HCT116 (cell line): ENCODE data around the gene FES. TPM values are rescaled to one million over a fixed set of nuclear protein-coding genes. Genes with fewer than 3 reads are reported as not detected.

Source experiments
- ATAC-seq: fragments of 200-7000 bp; cut with Tn5 transposase; 2 replicates; pipeline ENCODE4 v1.9.1; 2020; ENCODE audit warnings: mild to moderate bottlenecking, moderate library complexity
- BruUV-seq: library from RNA; stranded (reverse); fragments of 400-500 nt; replicated peaks from 2 replicates; lab custom pipeline; 2021; lab: Mats Ljungman, UMichigan
- CTCF ChIA-PET: fragments of 300-600 bp; sonication (Branson Sonifier 250); formaldehyde crosslinking; loops from one replicate; lab custom pipeline; 2021; ENCODE audit warnings: antibody characterized with exemption; lab: Charles Lee
- POLR2A ChIA-PET: fragments of 300-600, 350-600 bp; sonication (Branson Sonifier 250); formaldehyde crosslinking; loops from one replicate; lab custom pipeline; 2021; ENCODE audit warnings: antibody characterized with exemption; lab: Charles Lee
- RAD21 ChIA-PET, 2 experiments: fragments of 300-600 bp; sonication (Branson Sonifier 250); formaldehyde crosslinking; loops; one replicate each; lab custom pipeline; 2023; ENCODE audit warnings: low total read pairs in 2 of 2; ENCODE audit not compliant: uncharacterized antibody in 2 of 2, unreplicated experiment in 2 of 2, low non-redundant PET in 1 of 2; lab: Charles Lee
- DNase-seq: peaks from one replicate; pipeline ENCODE4 v3.0.0-alpha.2; 2010; ENCODE audit warnings: low read depth, low spot score
- H2AFZ ChIP-seq: fragments of 200-600 bp; shearing (Covaris generic), sonication (generic); 2 replicates; pipeline ENCODE4 v1.6.1; 2017; ENCODE audit warnings: low read depth, mixed run types, mixed read lengths, antibody characterized with exemption, low read length; ENCODE audit not compliant: poor library complexity, severe bottlenecking
- H3K27ac ChIP-seq: 2 replicates; pipeline ENCODE4 v1.5.1; 2012; ENCODE audit warnings: low read depth, low read length
- H3K27me3 ChIP-seq: fragments of 200-600 bp; sonication (generic); 2 replicates; pipeline ENCODE4 v1.6.1; 2016; ENCODE audit warnings: mixed run types, low read length, mixed read lengths; ENCODE audit not compliant: insufficient read depth
- H3K36me3 ChIP-seq, 2 experiments: fragments of 200-500 bp in 1 of 2; fragments of 200-600 bp in 1 of 2; sonication (Bioruptor generic) in 1 of 2; sonication (generic) in 1 of 2; 2 replicates each; pipeline versions ENCODE4 v1.5.1 to v1.6.1; 2014 to 2016; ENCODE audit warnings: low read length in 2 of 2, inconsistent platforms in 1 of 2, mixed read lengths in 1 of 2, mixed run types in 1 of 2; ENCODE audit not compliant: insufficient read depth in 2 of 2, control insufficient read depth in 1 of 2
- H3K4me1 ChIP-seq, 2 experiments: fragments of 200-600 bp in 1 of 2; sonication (generic) in 1 of 2; 2 replicates each; pipeline versions ENCODE4 v1.5.1 to v1.6.1; 2012 to 2017; ENCODE audit warnings: low read length in 2 of 2, inconsistent platforms in 1 of 2, mild to moderate bottlenecking in 1 of 2, mixed read lengths in 1 of 2, mixed run types in 1 of 2, moderate library complexity in 1 of 2; ENCODE audit not compliant: insufficient read depth in 2 of 2, control insufficient read depth in 1 of 2
- H3K4me2 ChIP-seq: fragments of 200-600 bp; sonication (generic); 2 replicates; pipeline ENCODE4 v1.6.1; 2017; ENCODE audit warnings: mixed run types, low read length, mixed read lengths
- H3K4me3 ChIP-seq, 2 experiments: fragments of 200-600 bp in 1 of 2; sonication (generic) in 1 of 2; replicated peaks in 1 of 2; 2 replicates each; pipeline ENCODE4 v1.5.1; 2011 to 2016; ENCODE audit warnings: low read length in 2 of 2, control low read depth in 1 of 2, low read depth in 1 of 2, mild to moderate bottlenecking in 1 of 2, mixed read lengths in 1 of 2, mixed run types in 1 of 2
- H3K79me2 ChIP-seq: fragments of 200-600 bp; sonication (generic); 2 replicates; pipeline ENCODE4 v1.6.1; 2017; ENCODE audit warnings: mild to moderate bottlenecking, mixed run types, low read length, moderate library complexity, mixed read lengths; ENCODE audit not compliant: insufficient read depth
- H3K9ac ChIP-seq: fragments of 200-600 bp; sonication (generic); 2 replicates; pipeline ENCODE4 v1.6.1; 2016; ENCODE audit warnings: low read length, mixed read lengths
- H3K9me2 ChIP-seq: fragments of 200-600 bp; sonication (generic), shearing (Covaris generic); 2 replicates; pipeline ENCODE4 v1.6.1; 2017; ENCODE audit warnings: mixed run types, mild to moderate bottlenecking, moderate library complexity; ENCODE audit not compliant: insufficient read depth
- H3K9me3 ChIP-seq, 2 experiments: fragments of 200-500 bp in 1 of 2; fragments of 200-600 bp in 1 of 2; sonication (Bioruptor generic) in 1 of 2; sonication (generic) in 1 of 2; 2 replicates each; pipeline ENCODE4 v1.6.1; 2014 to 2017; ENCODE audit warnings: low read length in 2 of 2, mixed read lengths in 2 of 2, inconsistent platforms in 1 of 2, low read depth in 1 of 2, mild to moderate bottlenecking in 1 of 2, mixed run types in 1 of 2, moderate library complexity in 1 of 2; ENCODE audit not compliant: control insufficient read depth in 1 of 2, insufficient read depth in 1 of 2
- H4K20me1 ChIP-seq: fragments of 200-600 bp; sonication (generic), shearing (Covaris generic); 2 replicates; pipeline ENCODE4 v1.6.1; 2017; ENCODE audit warnings: mixed run types, mild to moderate bottlenecking, moderate library complexity; ENCODE audit not compliant: insufficient read depth
- CBX3 ChIP-seq: IDR thresholded peaks from 2 replicates; pipeline ENCODE4 v1.6.1; 2012; ENCODE audit warnings: low read depth
- CTCF ChIP-seq, 3 experiments: fragments of 200-600 bp in 1 of 3; sonication (generic) in 1 of 3; IDR thresholded peaks in 2 of 3; conservative IDR thresholded peaks in 1 of 3; 2 replicates each; pipeline ENCODE4 v1.5.1; 2012 to 2017; ENCODE audit warnings: low read depth in 2 of 3, low read length in 2 of 3, antibody characterized with exemption in 1 of 3, borderline replicate concordance in 1 of 3, control low read depth in 1 of 3, mild to moderate bottlenecking in 1 of 3, mixed read lengths in 1 of 3, mixed run types in 1 of 3, moderate library complexity in 1 of 3; ENCODE audit not compliant: insufficient read depth in 1 of 3
- EGR1 ChIP-seq: IDR thresholded peaks from 2 replicates; pipeline ENCODE4 v1.6.1; 2012; ENCODE audit warnings: low read depth
- EZH2 ChIP-seq: fragments of 200-600 bp; sonication (generic); IDR thresholded peaks from 2 replicates; pipeline ENCODE4 v1.6.1; 2017; ENCODE audit warnings: antibody characterized with exemption, mixed run types
- EZH2phosphoT487 ChIP-seq: fragments of 200-600 bp; IDR thresholded peaks from 2 replicates; pipeline ENCODE4 v1.6.1; 2018; ENCODE audit warnings: antibody characterized with exemption, borderline replicate concordance
- FOSL1 ChIP-seq: IDR thresholded peaks from 2 replicates; pipeline ENCODE4 v1.6.1; 2012; ENCODE audit warnings: low read depth
- JUND ChIP-seq: IDR thresholded peaks from 2 replicates; pipeline ENCODE4 v1.6.1; 2012
- MAX ChIP-seq: IDR thresholded peaks from 2 replicates; pipeline ENCODE4 v1.6.1; 2012
- RAD21 ChIP-seq: IDR thresholded peaks from 2 replicates; pipeline ENCODE4 v1.6.1; 2012; ENCODE audit warnings: low read depth, mild to moderate bottlenecking
- REST ChIP-seq: IDR thresholded peaks from 2 replicates; pipeline ENCODE4 v1.6.1; 2012; ENCODE audit warnings: low read depth
- SIN3A ChIP-seq: IDR thresholded peaks from 2 replicates; pipeline ENCODE4 v1.6.1; 2012; ENCODE audit warnings: low read depth
- SP1 ChIP-seq: IDR thresholded peaks from 2 replicates; pipeline ENCODE4 v1.6.1; 2012; ENCODE audit warnings: low read depth
- SRF ChIP-seq: IDR thresholded peaks from 2 replicates; pipeline ENCODE4 v1.6.1; 2012; ENCODE audit warnings: low read depth
- TCF7L2 ChIP-seq: IDR thresholded peaks from 2 replicates; pipeline ENCODE4 v1.7.0; 2011; ENCODE audit warnings: borderline replicate concordance, inconsistent platforms; ENCODE audit not compliant: insufficient read depth, insufficient read length; ENCODE audit errors: extremely low read depth
- YY1 ChIP-seq: IDR thresholded peaks from 2 replicates; pipeline ENCODE4 v1.6.1; 2011; ENCODE audit warnings: low read length, low read depth, moderate library complexity, mild to moderate bottlenecking; ENCODE audit not compliant: insufficient replicate concordance; ENCODE audit errors: extremely low read depth
- ZBTB33 ChIP-seq: IDR thresholded peaks from 2 replicates; pipeline ENCODE4 v1.6.1; 2011; ENCODE audit warnings: mild to moderate bottlenecking, low read length, moderate library complexity; ENCODE audit not compliant: insufficient replicate concordance; ENCODE audit errors: extremely low read depth
- ZFX ChIP-seq: fragments of 450-650 bp; IDR thresholded peaks from 2 replicates; pipeline ENCODE4 v1.6.1; 2017
- intact Hi-C: fragments of 100-400 bp; cut with micrococcal nuclease; formaldehyde crosslinking; loops from 2 replicates; pipeline ENCODE4 v1.10.0; 2022
- total RNA-seq: library from RNA; stranded (reverse); gene quantifications from one replicate; pipeline ENCODE4 v1.2.1, GENCODE V29; 2021; ENCODE audit not compliant: unreplicated experiment

FES gene
- total RNA-seq, 1 experiment from 2014 or later = 5.3 TPM

GRCh38 chr15:90931828-90932659 is 47.7 kb downstream of the FES start, which contains the start of gene HDDC3:
HDDC3 (minus strand) TSS chr15:90932549; CDS start chr15:90932540, 9 bp downstream.
- peak within 1 kb of the TSS; percentile 99 for H3K4me2 ChIP-seq
- intact Hi-C loops = loop anchor here (1.0 to 5.0 kb wide), 4 partner anchors 100 to 639 kb away; no protein-coding TSS in a partner anchor
- peak; percentile 87 for DNase-seq
- H3K27ac ChIP-seq = peak within 1 kb of the TSS; percentile 78
- CTCF ChIA-PET = interaction anchor here (0.5 to 6.9 kb wide), 23 partner anchors 8 to 639 kb away, joined by 3 to 70 read pairs (median 6); partner anchors contain the start of genes MAN2A2, PRC1 and RCCD1
- peak within 1 kb of the TSS; percentile 67 for H3K9ac ChIP-seq
- H3K36me3 ChIP-seq = no peaks in the 10 kb centered on the region; a peak in 1 of 4 replicates
- no TSS peak for BruUV-seq
- H3K9me3 ChIP-seq = no peaks in the 10 kb centered on the region
- peak within 1 kb of the TSS; percentile 79 for H2AFZ ChIP-seq
- H4K20me1 ChIP-seq = no peaks in the 10 kb centered on the region
- peak within 1 kb of the TSS; percentile 92 to 93 for H3K4me3 ChIP-seq
- RAD21 ChIA-PET = interaction anchor here in 1 of 2 experiments (1.0 to 1.6 kb wide), 4 partner anchors 23 to 340 kb away, joined by 3 to 4 read pairs (median 4); partner anchors contain the start of gene RCCD1
- POLR2A ChIA-PET = interaction anchor here (0.5 to 2.4 kb wide), 13 partner anchors 9 to 612 kb away, joined by 3 to 7 read pairs (median 3); partner anchors contain the start of genes MAN2A2, PRC1 and RCCD1
- H3K27me3 ChIP-seq = no peaks in the 10 kb centered on the region
- H3K9me2 ChIP-seq = no peaks in the 10 kb centered on the region
- ATAC-seq = peak; percentile 59
- H3K79me2 ChIP-seq = peaks cover 22% of the 10 kb centered on the region; the same call in 1 of the 2 replicates
- H3K4me1 ChIP-seq = peaks cover 20 to 53% of the 10 kb centered on the region in 2 experiments; a peak in 3 of 4 replicates
- TF ChIP-seq RAD21 (no peak), YY1 (peak; percentile 73), ZFX (peak; percentile 71; the same call in 1 of the 2 replicates), REST (no peak), EGR1 (no peak), EZH2phosphoT487 (no peak), SIN3A (no peak), ZBTB33 (no peak), SRF (no peak), TCF7L2 (peak; percentile 42), MAX (no peak), JUND (no peak), EZH2 (no peak), SP1 (no peak), CTCF (IDR thresholded peaks at IDR 0.05 in 2 of 3, conservative IDR thresholded peaks at IDR 0.05 in 1 of 3; ENCODE audit: borderline replicate concordance in 1 of 3, insufficient read depth in 1 of 3, low read depth in 2 of 3, low read length in 2 of 3) (peak in 2 of 3 experiments; percentile 84 to 92; a peak in 4 of 6 replicates), FOSL1 (no peak), CBX3 (no peak)
